Glomerular visceral epithelial cell (primary cell): Measurements from ENCODE around the gene HSF2BP.
A peak's percentile ranks its signal among the peaks of the same experiment; 100 is the strongest.
"Not testable (repeated sequence)": the region's sequence is repeated elsewhere in the genome, so short reads cannot be mapped to it uniquely, and the experiment has no call there.

Experiments
- DNase-seq: peaks from one replicate; pipeline ENCODE4 v3.0.0-alpha.2; 2016; ENCODE audit errors: extremely low spot score

Gene HSF2BP

GRCh38 chr21:43619344-43619743 lies 39.9 kb downstream of the HSF2BP start:
- DNase-seq: no peak

- no peak for DNase-seq
Measured at GRCh38 chr21:43618940-43619339, 40.3 kb downstream of the HSF2BP start.

- DNase-seq: not testable (repeated sequence)
Measured at GRCh38 chr21:43616861-43617260, 42.4 kb downstream of the HSF2BP start.

- DNase-seq: no peak
Measured at GRCh38 chr21:43614839-43615238, 44.4 kb downstream of the HSF2BP start.

- DNase-seq: peak; percentile 58
Measured at GRCh38 chr21:43613755-43614638, 45.3 kb downstream of the HSF2BP start.

GRCh38 chr21:43611598-43612369 lies 47.5 kb downstream of the HSF2BP start:
- DNase-seq: peak; percentile 55

- peak; percentile 93 for DNase-seq
Measured at GRCh38 chr21:43609501-43610340, 49.6 kb downstream of the HSF2BP start.

GRCh38 chr21:43608664-43609063 lies 50.6 kb downstream of the HSF2BP start:
- no peak for DNase-seq

- peak; percentile 72 for DNase-seq
Measured at GRCh38 chr21:43608225-43608624, 51.1 kb downstream of the HSF2BP start.

- DNase-seq: no peak
Measured at GRCh38 chr21:43605320-43606215, 53.7 kb downstream of the HSF2BP start.

GRCh38 chr21:43604505-43605204 lies 54.6 kb downstream of the HSF2BP start:
- no peak for DNase-seq

GRCh38 chr21:43603641-43604504 lies 55.4 kb downstream of the HSF2BP start:
- peak; percentile 30 for DNase-seq

GRCh38 chr21:43603233-43603626 lies 56.1 kb downstream of the HSF2BP start:
- no peak for DNase-seq

GRCh38 chr21:43602266-43603232 lies 56.7 kb downstream of the HSF2BP start:
- DNase-seq: no peak

GRCh38 chr21:43600642-43601402 lies 58.5 kb downstream of the HSF2BP start:
- peak; percentile 86 for DNase-seq

- no peak for DNase-seq
Measured at GRCh38 chr21:43599728-43600127, 59.6 kb downstream of the HSF2BP start.

- DNase-seq: no peak
Measured at GRCh38 chr21:43598416-43599120, 60.7 kb downstream of the HSF2BP start.
